ENCODE results near the gene EIF4G3.
"Not testable (repeated sequence)": the region's sequence is repeated elsewhere in the genome, so short reads cannot be mapped to it uniquely, and the experiment has no call there.

The EIF4G3 gene

DNA sequence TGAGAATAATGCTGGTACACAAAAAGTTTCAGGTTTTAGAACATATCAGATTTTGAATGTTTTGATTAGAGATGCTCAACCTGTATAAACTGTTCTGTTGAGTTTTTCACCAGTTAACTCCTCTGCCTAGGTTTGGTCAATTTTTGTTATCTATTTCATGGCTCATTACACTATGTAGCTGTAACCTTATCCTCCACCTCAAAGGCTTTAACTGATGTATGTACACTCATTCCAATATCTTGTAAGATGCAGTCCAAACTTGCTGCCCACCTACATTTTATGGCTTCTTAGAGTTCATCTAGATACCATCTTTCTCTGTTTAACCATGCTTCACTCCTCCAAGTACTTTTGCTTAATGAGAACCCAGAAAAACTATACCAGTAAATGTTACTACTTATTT is 107.8 kb downstream of the EIF4G3 start:
- DNase-seq (ENCODE audit: low read depth, low spot score): no peak

DNA sequence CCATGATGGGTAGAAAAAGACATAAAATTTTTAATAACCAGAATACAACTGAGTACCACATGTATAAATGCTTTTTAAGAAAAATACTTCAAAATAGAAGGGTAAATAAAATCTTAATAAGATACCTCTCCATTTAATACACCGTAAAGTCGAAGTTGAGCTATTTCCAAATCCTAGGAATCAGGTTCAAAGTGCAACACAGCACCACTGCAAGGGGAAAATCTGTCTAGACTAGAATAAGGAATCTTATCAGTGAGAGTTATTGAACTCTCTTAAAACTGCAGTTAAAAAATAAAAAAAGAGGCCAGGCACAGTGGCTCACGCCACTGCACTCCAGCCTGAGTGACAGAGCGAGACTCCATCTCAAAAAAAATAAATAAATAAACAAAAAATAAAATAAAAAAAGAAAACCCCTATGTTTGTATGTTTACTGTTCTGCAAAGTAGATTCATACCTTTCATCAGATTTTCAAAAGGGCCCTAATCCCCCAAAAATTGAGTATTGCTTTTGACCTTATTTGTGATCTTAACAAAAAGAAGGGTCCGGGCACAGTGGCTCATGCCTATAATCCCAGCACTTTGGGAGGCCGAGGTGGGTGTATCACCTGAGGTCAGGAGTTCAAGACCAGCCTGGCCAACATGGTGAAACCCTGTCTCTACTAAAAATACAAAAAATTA is 109.0 kb downstream of the EIF4G3 start:
- no peak for DNase-seq (ENCODE audit: low read depth, low spot score)

DNA sequence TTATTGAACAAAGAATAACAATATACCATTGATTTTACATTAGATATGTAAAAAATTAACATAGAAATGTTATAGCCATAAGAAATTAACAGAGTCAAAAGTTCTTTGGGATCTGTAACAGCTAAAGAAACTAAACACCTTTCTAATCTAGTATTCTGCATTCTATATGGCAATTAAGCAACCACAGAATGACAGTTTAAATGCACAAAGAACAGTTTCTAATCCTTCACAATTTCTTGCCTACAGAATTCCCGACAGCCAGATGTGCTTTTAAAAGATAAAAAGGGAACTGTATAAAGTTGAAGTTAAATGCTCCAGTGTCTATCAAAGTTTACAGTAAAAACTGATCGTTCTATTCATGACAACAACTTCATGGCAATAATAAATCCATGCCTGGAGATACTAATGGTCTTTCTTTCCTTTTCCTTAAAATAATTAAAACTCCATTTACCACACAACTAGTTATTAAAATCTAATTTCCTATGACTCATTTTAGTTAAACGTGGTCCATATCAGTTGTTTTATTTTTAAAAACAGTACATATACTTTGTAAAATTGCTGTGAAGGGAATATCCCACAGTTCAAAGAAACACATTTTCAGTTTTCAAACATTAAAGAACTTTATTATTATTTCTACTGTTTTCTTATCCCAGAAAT is 110.2 kb downstream of the EIF4G3 start:
- DNase-seq (ENCODE audit: low read depth, low spot score): no peak

DNA sequence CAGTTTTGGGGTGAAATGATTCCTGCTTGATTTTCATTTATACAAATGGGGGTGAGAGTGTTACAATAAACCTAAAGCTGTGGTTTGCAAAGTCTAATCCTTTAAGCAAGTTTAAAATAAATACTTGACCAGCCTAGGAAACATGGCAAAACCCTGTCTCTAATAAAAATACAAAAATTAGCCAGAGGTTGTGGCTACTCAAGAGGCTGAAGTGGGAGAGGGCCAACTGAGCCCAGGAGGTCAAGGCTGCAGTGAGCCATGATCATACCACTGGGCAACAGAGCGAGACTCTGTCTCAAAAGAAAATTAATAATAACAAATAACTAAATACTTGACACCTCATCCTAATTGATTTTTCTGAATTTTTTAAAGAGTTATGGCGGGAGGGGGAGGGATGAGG is 110.8 kb downstream of the EIF4G3 start:
- DNase-seq (ENCODE audit: low read depth, low spot score): no peak

DNA sequence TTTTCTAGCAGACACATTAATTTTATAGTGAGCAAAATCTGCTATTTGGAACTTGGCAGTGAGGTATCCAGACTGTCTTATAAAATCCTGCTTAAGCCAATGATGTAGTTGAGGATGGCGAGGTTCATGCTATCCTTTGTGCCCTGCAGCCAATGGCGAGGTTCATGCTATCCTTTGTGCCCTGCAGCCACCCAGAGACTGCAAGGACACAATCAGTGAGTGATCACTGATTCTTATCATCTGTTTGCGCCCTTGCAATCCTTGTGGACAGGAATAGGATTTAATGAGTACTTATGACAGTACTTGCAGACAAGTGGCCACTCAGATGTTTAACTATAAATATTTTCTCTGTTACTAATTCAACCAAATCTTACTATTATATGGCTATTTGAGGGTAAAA is 112.6 kb downstream of the EIF4G3 start:
- no peak for DNase-seq (ENCODE audit: low read depth, low spot score)

DNA sequence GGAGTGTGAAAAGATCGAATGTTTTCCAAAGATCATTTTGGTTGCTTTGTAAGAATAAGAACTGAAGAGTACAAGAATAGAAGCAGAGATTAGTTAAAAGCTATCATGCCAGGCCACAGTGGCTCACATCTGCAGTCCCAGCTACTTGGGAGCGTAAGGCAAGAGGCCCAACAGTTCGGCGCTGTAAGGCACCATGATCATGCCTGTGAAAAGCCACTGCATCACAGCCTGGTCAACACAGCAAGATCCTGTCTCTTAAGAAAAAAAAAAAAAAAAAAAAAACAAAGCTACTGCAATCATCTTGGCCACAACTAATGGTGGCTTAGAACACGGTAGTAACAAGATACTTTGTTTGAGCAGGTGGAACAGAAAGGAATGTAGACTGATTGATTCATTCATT is 116.2 kb downstream of the EIF4G3 start:
- no peak for DNase-seq (ENCODE audit: low read depth, low spot score)

DNA sequence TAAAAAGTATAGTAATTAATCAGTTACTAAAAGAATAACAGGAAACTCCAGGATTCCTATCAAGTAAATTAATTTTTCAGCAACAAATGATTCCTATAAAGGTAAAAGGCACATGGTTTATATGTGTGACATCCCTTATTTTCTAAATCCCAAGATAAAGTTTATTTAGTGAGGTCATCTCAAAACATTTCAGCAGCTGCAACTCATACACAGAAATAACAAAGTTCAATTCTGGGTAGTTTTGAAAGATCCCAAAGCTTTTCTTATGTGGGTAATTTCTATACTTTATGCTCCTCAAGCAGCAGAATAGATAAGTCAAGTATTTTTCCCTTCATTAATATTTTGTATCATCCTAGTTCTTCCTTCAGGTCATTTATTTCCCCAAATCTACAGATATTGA is 117.7 kb downstream of the EIF4G3 start:
- DNase-seq (ENCODE audit: low read depth, low spot score): no peak

DNA sequence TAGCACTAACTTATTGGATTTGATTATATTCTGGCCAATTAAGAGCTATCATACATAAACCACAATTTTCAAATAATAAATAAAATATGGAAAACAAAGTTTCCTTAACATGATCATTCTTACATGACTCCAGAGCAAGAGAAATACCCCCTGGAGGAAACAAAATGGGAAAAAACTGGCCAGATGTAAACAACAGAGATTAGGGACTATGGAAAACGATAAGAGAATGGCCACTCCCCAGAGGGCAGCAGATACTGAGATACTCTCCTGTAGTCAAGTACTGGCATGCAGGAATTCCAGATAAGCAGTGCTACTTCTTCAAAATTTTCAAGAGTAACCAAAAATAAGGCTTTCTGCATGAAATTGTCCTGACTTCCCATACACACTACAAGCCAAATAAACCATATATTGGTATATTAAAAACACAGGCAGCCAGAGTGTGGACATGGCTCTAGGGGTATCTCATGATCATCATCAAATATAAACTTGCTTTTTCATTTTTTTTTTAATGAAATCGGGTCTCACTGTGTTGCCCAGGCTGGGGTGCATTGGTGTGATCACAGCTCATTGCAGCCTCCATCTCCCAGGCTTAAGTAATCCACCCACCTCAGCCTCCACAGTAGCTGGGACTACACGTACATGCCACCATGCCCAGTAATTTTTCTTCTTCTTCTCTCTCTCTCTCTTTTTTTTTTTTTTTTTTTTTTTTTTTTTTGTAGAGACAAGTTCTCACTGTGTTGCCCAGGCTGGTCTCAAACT is 118.5 kb downstream of the EIF4G3 start:
- no peak for DNase-seq (ENCODE audit: low read depth, low spot score)

DNA sequence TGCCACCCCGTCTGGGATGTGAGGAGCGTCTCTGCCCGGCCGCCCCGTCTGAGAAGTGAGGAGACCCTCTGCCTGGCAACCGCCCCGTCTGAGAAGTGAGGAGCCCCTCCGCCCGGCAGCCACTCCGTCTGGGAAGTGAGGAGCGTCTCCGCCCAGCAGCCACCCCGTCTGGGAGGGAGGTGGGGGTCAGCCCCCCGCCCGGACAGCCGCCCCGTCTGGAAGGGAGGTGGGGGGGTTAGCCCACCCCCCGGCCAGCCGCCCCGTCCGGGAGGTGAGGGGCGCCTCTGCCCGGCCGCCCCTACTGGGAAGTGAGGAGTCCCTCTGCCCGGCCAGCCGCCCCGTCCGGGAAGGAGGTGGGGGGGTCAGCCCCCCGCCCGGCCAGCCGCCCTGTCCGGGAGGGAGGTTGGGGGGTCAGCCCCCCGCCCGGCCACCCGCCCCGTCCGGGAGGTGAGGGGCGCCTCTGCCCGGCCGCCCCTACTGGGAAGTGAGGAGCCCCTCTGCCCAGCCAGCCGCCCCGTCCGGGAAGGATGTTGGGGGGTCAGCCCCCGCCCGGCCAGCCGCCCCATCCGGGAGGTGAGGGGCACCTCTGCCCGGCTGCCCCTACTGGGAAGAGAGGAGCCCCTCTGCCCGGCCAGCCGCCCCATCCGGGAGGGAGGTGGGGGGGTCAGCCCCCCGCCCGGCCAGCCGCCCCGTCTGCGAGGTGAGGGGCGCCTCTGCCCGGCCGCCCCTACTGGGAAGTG is 123.3 kb downstream of the EIF4G3 start:
- not testable (repeated sequence) for DNase-seq (ENCODE audit: low read depth, low spot score)

DNA sequence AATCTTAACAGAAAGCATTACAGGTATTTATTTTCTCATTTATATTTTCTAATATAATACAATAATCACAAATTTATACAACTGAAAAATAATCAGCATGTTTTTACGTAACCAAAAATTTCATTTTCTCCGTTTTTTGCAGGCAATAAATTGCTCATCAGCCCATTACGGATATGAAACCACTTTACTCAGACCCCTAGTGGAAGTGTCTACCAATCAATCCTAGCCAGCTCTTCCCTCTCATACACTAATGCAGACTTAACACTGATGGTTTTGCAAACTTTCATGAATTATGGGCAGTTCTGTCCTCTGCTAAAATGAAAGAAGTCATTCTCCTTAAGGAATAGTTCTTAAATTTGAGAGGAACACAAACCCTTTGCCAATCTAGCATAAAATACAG is 124.7 kb downstream of the EIF4G3 start:
- no peak for DNase-seq (ENCODE audit: low read depth, low spot score)

DNA sequence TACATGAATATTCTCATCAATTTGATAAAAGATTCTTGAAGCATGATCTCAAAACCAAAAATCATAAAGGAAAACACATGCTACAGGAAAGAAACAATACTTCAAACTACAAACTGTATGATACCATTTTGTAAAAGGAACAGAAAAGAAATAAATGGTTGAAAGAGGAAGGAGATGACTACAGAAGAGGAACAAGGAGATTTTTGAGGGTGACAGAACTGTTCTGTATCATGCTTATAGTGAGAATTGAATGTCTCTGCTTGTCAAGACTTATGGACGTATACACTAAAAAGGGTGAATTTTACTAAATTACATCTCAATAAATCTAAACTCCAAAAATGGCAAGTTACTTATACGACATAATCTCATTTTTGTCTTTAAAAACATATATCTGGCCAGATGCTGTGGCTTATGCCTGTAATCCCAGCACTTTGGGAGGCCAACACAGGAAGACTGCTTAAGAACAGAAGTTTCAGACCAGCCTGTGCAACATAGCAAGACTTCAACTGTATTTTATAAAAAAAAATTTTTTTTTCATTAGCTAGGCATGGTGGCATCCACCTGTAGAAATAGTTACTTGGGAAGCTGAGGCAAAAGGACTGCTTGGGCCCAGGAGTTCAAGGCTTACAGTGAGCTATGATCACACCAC is 125.4 kb downstream of the EIF4G3 start:
- DNase-seq (ENCODE audit: low read depth, low spot score): no peak

DNA sequence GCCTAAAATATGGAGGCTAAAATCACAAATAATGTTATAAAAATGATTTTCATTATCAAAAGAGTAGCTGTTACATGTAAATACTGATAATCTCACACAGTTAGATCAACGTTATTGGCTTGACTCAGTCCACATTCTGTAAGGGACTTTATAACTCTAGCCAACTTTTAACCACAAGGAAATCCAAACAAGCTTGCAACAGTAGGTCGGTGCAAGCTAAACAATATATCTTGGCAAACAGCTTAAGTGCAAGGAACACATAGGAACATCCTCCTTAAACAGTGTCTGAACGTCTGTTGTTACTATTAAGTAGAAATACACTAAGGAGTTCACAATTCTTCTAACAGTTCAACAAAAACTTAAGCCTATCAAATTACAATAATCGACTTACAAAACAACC is 126.7 kb downstream of the EIF4G3 start:
- DNase-seq (ENCODE audit: low read depth, low spot score): peak; percentile 63

DNA sequence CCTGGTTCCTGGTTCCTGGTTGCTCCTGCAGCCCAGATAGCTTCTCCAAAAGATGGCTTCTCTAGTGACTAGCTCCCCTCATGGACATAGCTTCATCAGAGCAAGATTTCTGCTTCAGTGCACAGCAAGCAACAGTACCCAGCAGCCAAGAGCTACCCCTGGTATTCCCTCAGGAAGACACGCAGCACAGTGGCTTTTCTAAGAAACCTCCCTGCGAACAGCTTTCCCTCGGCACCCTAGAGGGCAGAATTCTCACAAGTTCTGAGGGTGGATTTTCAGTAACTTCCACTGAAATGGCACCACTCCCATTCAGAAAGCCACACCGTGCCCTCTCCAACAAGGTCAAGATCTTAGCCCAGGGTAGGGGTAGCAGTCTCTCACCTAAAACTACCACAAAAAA is 128.2 kb downstream of the EIF4G3 start:
- DNase-seq (ENCODE audit: low read depth, low spot score): no peak

DNA sequence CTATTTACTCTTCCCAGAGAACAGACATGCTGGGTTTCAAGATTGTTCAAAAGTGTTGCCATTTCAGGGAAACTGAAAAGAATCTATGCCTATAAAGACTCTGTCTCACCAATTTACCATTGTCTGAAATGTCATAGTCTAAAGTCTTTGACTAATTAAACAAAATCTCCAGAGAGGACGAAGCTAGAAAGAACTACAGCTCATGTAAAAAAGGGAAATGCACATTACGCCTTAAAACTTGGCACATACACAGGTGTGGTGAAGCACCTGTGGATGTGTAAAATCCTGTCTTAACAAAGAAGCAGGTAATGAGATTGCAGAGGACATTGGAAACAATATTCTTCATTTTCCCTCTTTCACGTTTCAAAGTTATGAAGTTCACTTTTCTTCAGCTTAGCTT is 130.6 kb downstream of the EIF4G3 start:
- no peak for DNase-seq (ENCODE audit: low read depth, low spot score)

DNA sequence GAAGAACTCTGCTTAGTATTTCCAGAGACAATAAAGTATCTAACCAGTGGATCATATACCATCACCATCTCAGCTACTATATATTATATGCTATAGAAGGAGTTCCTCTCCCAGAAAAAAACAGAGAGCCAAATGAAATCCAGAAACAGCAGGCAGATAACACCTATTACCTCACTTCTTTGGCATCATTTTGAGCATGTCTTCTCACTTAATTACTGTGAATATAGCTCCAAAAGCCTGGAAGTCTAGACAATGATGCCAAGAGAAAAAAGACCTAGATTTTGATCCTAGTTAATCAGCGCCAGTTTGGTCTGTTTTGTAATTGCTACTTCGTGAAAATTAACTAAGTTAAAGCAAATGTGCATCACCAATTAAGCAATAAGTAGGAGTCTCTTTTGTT is 131.3 kb downstream of the EIF4G3 start:
- no peak for DNase-seq (ENCODE audit: low read depth, low spot score)

DNA sequence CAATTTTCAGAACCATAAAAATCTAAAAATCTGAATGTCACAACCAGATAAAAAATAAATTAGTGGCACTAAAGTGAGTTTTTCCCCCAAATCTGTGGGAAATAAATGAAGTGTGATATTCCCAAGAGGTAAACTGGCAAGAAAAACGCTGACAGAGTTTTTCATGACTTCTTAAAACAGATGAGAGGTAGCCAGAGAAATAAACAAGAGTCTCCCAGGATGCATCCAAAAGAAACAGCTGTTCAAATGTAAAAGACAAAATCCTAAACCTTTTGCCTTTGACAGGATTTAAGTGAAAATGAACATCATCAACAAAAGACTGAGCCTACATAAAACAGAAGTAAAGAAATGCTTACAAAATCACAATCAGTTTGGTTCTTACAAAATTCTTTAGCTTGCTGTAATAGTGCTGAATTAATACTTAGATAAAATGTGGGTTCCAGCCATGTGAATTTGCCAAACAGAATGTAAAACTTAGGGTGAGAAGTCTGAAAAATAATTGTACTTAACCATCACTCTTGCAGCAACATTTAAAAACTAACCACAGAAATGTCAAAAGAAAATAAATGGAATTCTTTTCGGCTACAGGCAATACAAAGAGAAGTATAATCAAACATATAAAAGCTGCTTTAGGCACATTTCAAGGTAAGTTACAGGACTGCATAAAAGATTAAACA is 133.6 kb downstream of the EIF4G3 start:
- DNase-seq (ENCODE audit: low read depth, low spot score): no peak

DNA sequence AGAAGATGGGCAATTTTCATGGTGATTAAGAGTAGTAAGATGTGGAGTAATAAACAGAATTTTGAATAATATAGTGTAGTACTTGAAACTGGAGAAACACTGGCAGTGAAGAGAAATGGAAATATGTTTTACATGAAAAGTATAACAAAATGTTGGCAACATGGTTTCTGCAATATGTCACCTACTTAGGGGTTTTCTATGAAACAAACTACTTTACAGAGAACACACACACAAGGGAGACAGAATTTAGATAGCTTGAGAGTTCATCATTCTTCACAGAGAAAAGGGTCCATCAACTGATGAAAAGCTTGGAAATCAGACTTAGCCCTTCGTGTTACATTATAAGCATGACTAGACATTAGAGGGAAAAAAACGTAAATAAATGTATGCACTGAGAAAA is 135.2 kb downstream of the EIF4G3 start:
- no peak for DNase-seq (ENCODE audit: low read depth, low spot score)

DNA sequence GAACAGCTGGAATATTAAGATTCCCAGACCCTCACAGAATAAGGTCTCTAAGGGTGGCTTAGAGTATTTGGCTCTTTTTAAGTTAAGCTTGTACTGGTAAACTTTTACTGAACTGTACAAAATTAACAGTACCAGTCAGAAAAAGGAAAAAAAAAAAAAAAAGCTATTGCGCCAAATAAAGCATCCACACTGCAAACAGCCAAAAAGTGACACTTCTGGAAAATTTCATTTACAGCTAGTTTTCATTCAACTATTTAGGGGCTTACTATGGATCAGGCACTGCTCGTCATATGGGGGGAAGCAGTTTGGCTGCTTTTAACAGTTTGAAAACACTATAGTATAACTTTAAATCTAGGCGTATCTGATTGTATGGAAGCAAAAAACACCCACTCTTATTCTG is 139.6 kb downstream of the EIF4G3 start:
- DNase-seq (ENCODE audit: low read depth, low spot score): no peak

DNA sequence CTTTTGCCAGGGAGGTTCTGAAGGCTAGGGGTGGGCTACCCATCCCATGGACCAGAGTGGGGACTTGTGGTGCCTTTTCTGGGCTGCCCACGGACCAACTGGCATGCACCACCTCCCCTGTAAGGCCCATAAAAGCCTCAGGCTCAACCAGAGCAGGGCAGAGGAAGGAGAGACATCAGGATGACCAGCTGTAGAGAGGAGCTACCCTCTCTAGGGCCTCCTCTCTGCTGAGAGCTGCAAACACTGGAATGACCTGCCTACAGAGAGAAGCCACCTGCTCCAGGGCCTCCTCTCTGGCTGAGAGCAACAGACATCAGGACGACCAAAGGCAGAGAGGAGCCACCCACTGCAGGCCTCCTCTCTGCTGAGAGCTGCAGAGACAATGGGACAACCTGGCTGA is 140.9 kb downstream of the EIF4G3 start:
- no peak for DNase-seq (ENCODE audit: low read depth, low spot score)

DNA sequence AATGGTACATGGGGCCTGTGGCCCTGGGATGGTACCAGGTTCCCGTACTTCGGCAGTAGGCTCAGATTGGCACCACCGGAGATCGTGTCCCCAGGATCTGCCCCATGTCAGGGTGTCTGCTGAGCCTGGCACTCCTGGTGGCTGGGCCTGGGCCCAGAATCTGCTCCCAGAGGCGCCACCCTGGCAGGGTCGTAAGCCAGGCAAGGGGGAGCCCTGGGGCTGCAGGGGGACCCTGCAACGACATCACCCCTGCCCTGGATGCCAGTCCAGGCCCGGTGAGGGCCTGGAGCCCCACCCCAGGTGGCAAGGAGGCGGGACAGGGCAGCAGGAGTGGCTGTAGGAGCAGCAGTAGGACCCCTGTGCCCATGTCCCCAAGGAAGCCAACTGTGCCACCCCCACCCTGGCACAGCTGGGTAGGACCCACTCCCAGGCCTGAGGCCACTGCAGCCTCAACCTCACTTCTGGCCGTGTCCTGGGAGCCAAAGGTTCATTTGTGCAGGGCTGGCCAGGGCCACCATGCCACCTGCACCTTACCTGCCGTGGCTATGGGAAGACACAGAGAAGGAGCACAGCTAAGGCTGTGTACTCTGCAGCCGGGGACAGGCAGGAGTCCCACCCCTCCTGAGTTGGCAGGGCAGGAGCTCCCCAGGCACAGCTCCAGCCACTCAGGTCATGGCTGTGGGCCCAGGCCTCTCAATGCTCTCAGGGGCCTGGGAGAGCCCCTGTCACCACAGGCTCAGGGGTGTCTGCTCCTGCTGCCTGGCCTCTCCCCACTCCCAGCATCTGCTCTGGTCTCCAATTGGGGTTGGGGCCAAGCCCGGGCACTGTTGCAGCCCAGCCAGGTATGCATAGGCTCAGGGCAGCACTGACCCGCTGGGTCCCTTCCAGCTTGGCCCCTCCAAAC is 141.7 kb downstream of the EIF4G3 start:
- no peak for DNase-seq (ENCODE audit: low read depth, low spot score)

Data from smooth muscle cell of the brain vasculature (primary cell).